Measurements from ENCODE around the gene AGT. TPM values are rescaled to one million over a fixed set of nuclear protein-coding genes. Genes with fewer than 3 reads are reported as not detected.

The AGT gene
- total and polyA plus RNA-seq, 2 experiments from 2014 or later = not detected

GRCh38 chr1:230753191-230753585, 39.3 kb upstream of the AGT start:
- DNase-seq = no peak
- Histone ChIP-seq H3K79me2 (ENCODE audit: insufficient read depth) (no peaks in the 10 kb centered on the region), H3K9ac (no peak overlapping the region)

GRCh38 chr1:230752407-230752806, 38.5 kb upstream of the AGT start:
- H3K27me3 ChIP-seq (replicated peaks; ENCODE audit: insufficient read depth) = no peaks in the 10 kb centered on the region
- no peaks in the 10 kb centered on the region for H3K79me2 ChIP-seq (ENCODE audit: insufficient read depth)
- H3K36me3 ChIP-seq (ENCODE audit: low read depth) = no peaks in the 10 kb centered on the region
- in situ Hi-C loops (cut with MboI) = no loop called here
- no peak overlapping the region for H3K4me2 ChIP-seq (ENCODE audit: unreplicated experiment)
- no peak overlapping the region for H2AFZ ChIP-seq
- no peak overlapping the region for H3K27ac ChIP-seq
- H3K9me3 ChIP-seq (ENCODE audit: low read depth) = no peaks in the 10 kb centered on the region
- no peak for TF ChIP-seq EZH2phosphoT487 (IDR thresholded peaks at IDR 0.05; ENCODE audit: insufficient read depth, low read depth)
- no peak for TF ChIP-seq EZH2 (IDR thresholded peaks at IDR 0.05; ENCODE audit: insufficient read depth, poor library complexity, severe bottlenecking)
- no peaks in the 10 kb centered on the region for H3K4me1 ChIP-seq (ENCODE audit: insufficient read depth)
- no peak for DNase-seq
- no peaks in the 10 kb centered on the region for H4K20me1 ChIP-seq (ENCODE audit: insufficient read depth)
- WGBS, 2 experiments (ENCODE audit: low coverage in 1 of 2, low lambda C conversion rate in 2 of 2, missing lambda C conversion rate in 2 of 2) = 47 to 72% methylated on average over 4 to 6 of the region's 6 CpGs
- no peaks in the 10 kb centered on the region for H3K9me2 ChIP-seq (ENCODE audit: insufficient read depth)
- H3F3A ChIP-seq (ENCODE audit: insufficient read depth) = no peaks in the 10 kb centered on the region
- H3K4me3 ChIP-seq = no peak overlapping the region
- H3K9ac ChIP-seq = no peak overlapping the region

More at GRCh38 chr1:230753191-230753585, 39.3 kb upstream of the AGT start:
- H3K27me3 ChIP-seq (replicated peaks; ENCODE audit: insufficient read depth) = peaks cover 4% of the 10 kb centered on the region
- no peaks in the 10 kb centered on the region for H3K9me2 ChIP-seq (ENCODE audit: insufficient read depth)
- no peaks in the 10 kb centered on the region for H3K36me3 ChIP-seq (ENCODE audit: low read depth)
- no peak overlapping the region for H3K27ac ChIP-seq
- H3K4me1 ChIP-seq (ENCODE audit: insufficient read depth) = no peaks in the 10 kb centered on the region
- H3K9me3 ChIP-seq (ENCODE audit: low read depth) = no peaks in the 10 kb centered on the region
- WGBS, 2 experiments (ENCODE audit: low coverage in 1 of 2, low lambda C conversion rate in 2 of 2, missing lambda C conversion rate in 2 of 2) = 64% methylated on average over 5 of the region's 5 CpGs
- TF ChIP-seq EZH2phosphoT487 (IDR thresholded peaks at IDR 0.05; ENCODE audit: insufficient read depth, low read depth) (no peak), EZH2 (IDR thresholded peaks at IDR 0.05; ENCODE audit: insufficient read depth, poor library complexity, severe bottlenecking) (no peak)
- H3K4me2 ChIP-seq (ENCODE audit: unreplicated experiment) = no peak overlapping the region
- no peaks in the 10 kb centered on the region for H3F3A ChIP-seq (ENCODE audit: insufficient read depth)
- no peaks in the 10 kb centered on the region for H4K20me1 ChIP-seq (ENCODE audit: insufficient read depth)
- H2AFZ ChIP-seq = no peak overlapping the region
- no peak overlapping the region for H3K4me3 ChIP-seq
- in situ Hi-C loops (cut with MboI) = no loop called here

- no peaks in the 10 kb centered on the region for H3K27me3 ChIP-seq (replicated peaks; ENCODE audit: insufficient read depth)
- no peak overlapping the region for H3K4me3 ChIP-seq
- no peak overlapping the region for H3K9ac ChIP-seq
- TF ChIP-seq EZH2phosphoT487 (IDR thresholded peaks at IDR 0.05; ENCODE audit: insufficient read depth, low read depth) = no peak
- no peak overlapping the region for H3K27ac ChIP-seq
- H3K79me2 ChIP-seq (ENCODE audit: insufficient read depth) = no peaks in the 10 kb centered on the region
- H4K20me1 ChIP-seq (ENCODE audit: insufficient read depth) = no peaks in the 10 kb centered on the region
- no peaks in the 10 kb centered on the region for H3K4me1 ChIP-seq (ENCODE audit: insufficient read depth)
- DNase-seq = no peak
- H2AFZ ChIP-seq = no peak overlapping the region
- 35 to 38% methylated on average over 6 of the region's 6 CpGs for WGBS, 2 experiments (ENCODE audit: low coverage in 1 of 2, low lambda C conversion rate in 2 of 2, missing lambda C conversion rate in 2 of 2)
- H3K36me3 ChIP-seq (ENCODE audit: low read depth) = no peaks in the 10 kb centered on the region
- in situ Hi-C loops (cut with MboI) = no loop called here
- no peaks in the 10 kb centered on the region for H3K9me3 ChIP-seq (ENCODE audit: low read depth)
- H3K4me2 ChIP-seq (ENCODE audit: unreplicated experiment) = no peak overlapping the region
- no peaks in the 10 kb centered on the region for H3F3A ChIP-seq (ENCODE audit: insufficient read depth)
- H3K9me2 ChIP-seq (ENCODE audit: insufficient read depth) = no peaks in the 10 kb centered on the region
These were observed 37.2 kb upstream of the AGT start for GRCh38 chr1:230750986-230751625.

- H3K79me2 ChIP-seq (ENCODE audit: insufficient read depth) = no peaks in the 10 kb centered on the region
- H3K4me2 ChIP-seq (ENCODE audit: unreplicated experiment) = no peak overlapping the region
- in situ Hi-C loops (cut with MboI) = no loop called here
- H3K9me3 ChIP-seq (ENCODE audit: low read depth) = no peaks in the 10 kb centered on the region
- TF ChIP-seq EZH2 (IDR thresholded peaks at IDR 0.05; ENCODE audit: insufficient read depth, poor library complexity, severe bottlenecking) = no peak
- no peak for TF ChIP-seq EZH2phosphoT487 (IDR thresholded peaks at IDR 0.05; ENCODE audit: insufficient read depth, low read depth)
- WGBS, 2 experiments (ENCODE audit: low coverage in 1 of 2, low lambda C conversion rate in 2 of 2, missing lambda C conversion rate in 2 of 2) = 40 to 46% methylated on average over 5 of the region's 5 CpGs
- no peaks in the 10 kb centered on the region for H4K20me1 ChIP-seq (ENCODE audit: insufficient read depth)
- H3K9ac ChIP-seq = no peak overlapping the region
- H3K36me3 ChIP-seq (ENCODE audit: low read depth) = no peaks in the 10 kb centered on the region
- H3K27me3 ChIP-seq (replicated peaks; ENCODE audit: insufficient read depth) = no peaks in the 10 kb centered on the region
- H3K4me3 ChIP-seq = no peak overlapping the region
- H3F3A ChIP-seq (ENCODE audit: insufficient read depth) = no peaks in the 10 kb centered on the region
- no peak overlapping the region for H3K27ac ChIP-seq
- DNase-seq = no peak
- H3K9me2 ChIP-seq (ENCODE audit: insufficient read depth) = no peaks in the 10 kb centered on the region
- H3K4me1 ChIP-seq (ENCODE audit: insufficient read depth) = no peaks in the 10 kb centered on the region
- H2AFZ ChIP-seq = no peak overlapping the region
These were observed 36.7 kb upstream of the AGT start for GRCh38 chr1:230750576-230750975.

- H3K27ac ChIP-seq = no peak overlapping the region
- in situ Hi-C loops (cut with MboI) = no loop called here
- no peaks in the 10 kb centered on the region for H3F3A ChIP-seq (ENCODE audit: insufficient read depth)
- H2AFZ ChIP-seq = no peak overlapping the region
- TF ChIP-seq EZH2phosphoT487 (IDR thresholded peaks at IDR 0.05; ENCODE audit: insufficient read depth, low read depth) (no peak), EZH2 (IDR thresholded peaks at IDR 0.05; ENCODE audit: insufficient read depth, poor library complexity, severe bottlenecking) (no peak)
- H3K9ac ChIP-seq = no peak overlapping the region
- H3K79me2 ChIP-seq (ENCODE audit: insufficient read depth) = no peaks in the 10 kb centered on the region
- no peak for DNase-seq
- no peak overlapping the region for H3K4me2 ChIP-seq (ENCODE audit: unreplicated experiment)
- H3K4me1 ChIP-seq (ENCODE audit: insufficient read depth) = no peaks in the 10 kb centered on the region
- no peaks in the 10 kb centered on the region for H3K27me3 ChIP-seq (replicated peaks; ENCODE audit: insufficient read depth)
- WGBS, 2 experiments (ENCODE audit: low coverage in 1 of 2, low lambda C conversion rate in 2 of 2, missing lambda C conversion rate in 2 of 2) = 37 to 44% methylated on average over 3 of the region's 3 CpGs
- no peaks in the 10 kb centered on the region for H3K9me2 ChIP-seq (ENCODE audit: insufficient read depth)
- H3K9me3 ChIP-seq (ENCODE audit: low read depth) = no peaks in the 10 kb centered on the region
- no peaks in the 10 kb centered on the region for H3K36me3 ChIP-seq (ENCODE audit: low read depth)
- no peak overlapping the region for H3K4me3 ChIP-seq
- H4K20me1 ChIP-seq (ENCODE audit: insufficient read depth) = no peaks in the 10 kb centered on the region
These were observed 35.7 kb upstream of the AGT start for GRCh38 chr1:230749635-230750034.
